CD4-positive, alpha-beta memory T cell (primary cell): ENCODE data around the gene SLC25A25. TPM values are rescaled to one million over a fixed set of nuclear protein-coding genes. Genes with fewer than 3 reads are reported as not detected.
"Not testable (repeated sequence)": the region's sequence is repeated elsewhere in the genome, so short reads cannot be mapped to it uniquely, and the experiment has no call there.

Experiments
- CTCF ChIA-PET: fragments of 350-600 bp; sonication (Branson Sonifier 250); formaldehyde crosslinking; loops from one replicate; lab custom pipeline; 2021; ENCODE audit warnings: inconsistent platforms; ENCODE audit not compliant: partially characterized antibody; lab: Charles Lee
- POLR2A ChIA-PET: fragments of 350-600 bp; sonication (Branson Sonifier 250); formaldehyde crosslinking; loops from one replicate; lab custom pipeline; 2021; ENCODE audit not compliant: partially characterized antibody; lab: Charles Lee
- DNase-seq, 5 donors: peaks; one replicate each; pipeline versions ENCODE4 v3.0.0 to v3.0.0-alpha.2; 2020 to 2022; ENCODE audit warnings: mixed read lengths in 1 of 5
- H3K27ac ChIP-seq: one replicate; pipeline ENCODE4 v1.7.0; 2013; ENCODE audit warnings: low read depth, low read length
- H3K27me3 ChIP-seq: 2 replicates; pipeline ENCODE4 v1.7.0; 2013; ENCODE audit warnings: mild to moderate bottlenecking, low read length, moderate library complexity; ENCODE audit not compliant: insufficient read depth
- H3K36me3 ChIP-seq: 2 replicates; pipeline ENCODE4 v1.7.0; 2013; ENCODE audit warnings: mild to moderate bottlenecking, low read length, moderate library complexity; ENCODE audit not compliant: insufficient read depth
- H3K4me1 ChIP-seq: 2 replicates; pipeline ENCODE4 v1.7.0; 2013; ENCODE audit warnings: mild to moderate bottlenecking, low read length, moderate library complexity; ENCODE audit not compliant: insufficient read depth
- H3K4me3 ChIP-seq, 2 donors: one replicate each; pipeline ENCODE4 v1.7.0; 2013; ENCODE audit warnings: low read length in 2 of 2, mild to moderate bottlenecking in 1 of 2
- H3K9me3 ChIP-seq, 2 donors: one replicate each; pipeline ENCODE4 v1.7.0; 2013; ENCODE audit warnings: low read length in 2 of 2, control low read depth in 1 of 2; ENCODE audit not compliant: control insufficient read depth in 1 of 2
- H3K27ac Mint-ChIP-seq, 7 donors: one replicate each; pipeline ENCODE4 v1.8.0; 2020 to 2021; ENCODE audit warnings: mixed read lengths in 7 of 7, mild to moderate bottlenecking in 6 of 7, inconsistent platforms in 3 of 7, moderate library complexity in 3 of 7
- H3K27me3 Mint-ChIP-seq, 2 donors: one replicate each; pipeline ENCODE4 v1.8.0; 2020 to 2021; ENCODE audit warnings: mixed read lengths in 2 of 2
- H3K36me3 Mint-ChIP-seq, 2 donors: one replicate each; pipeline ENCODE4 v1.8.0; 2020 to 2021; ENCODE audit warnings: mixed read lengths in 2 of 2, inconsistent platforms in 1 of 2, mild to moderate bottlenecking in 1 of 2
- H3K4me1 Mint-ChIP-seq, 4 donors: one replicate each; pipeline ENCODE4 v1.8.0; 2020 to 2021; ENCODE audit warnings: mixed read lengths in 4 of 4, mild to moderate bottlenecking in 1 of 4
- H3K4me3 Mint-ChIP-seq, 8 donors: one replicate each; pipeline ENCODE4 v1.8.0; 2020 to 2021; ENCODE audit warnings: mixed read lengths in 8 of 8, mild to moderate bottlenecking in 7 of 8, moderate library complexity in 6 of 8, inconsistent platforms in 3 of 8
- H3K9me3 Mint-ChIP-seq, 8 donors: one replicate each; pipeline ENCODE4 v1.8.0; 2020 to 2021; ENCODE audit warnings: mixed read lengths in 8 of 8, mild to moderate bottlenecking in 5 of 8, inconsistent platforms in 3 of 8, moderate library complexity in 1 of 8
- intact Hi-C: fragments of 100-400 bp; cut with micrococcal nuclease; formaldehyde crosslinking; loops from one replicate; pipeline ENCODE4 v1.15.1; 2023
- polyA plus RNA-seq, 2 donors: library from polyadenylated mRNA; unstranded; fragments of 300-500 nt; fragmentation: Illumina TruSeq; gene quantifications; one replicate each; pipeline ENCODE4 v1.2.3, GENCODE V29; 2021
- total RNA-seq, 2 experiments: library from RNA; stranded (reverse); gene quantifications; one replicate each; pipeline ENCODE4 v1.2.3, GENCODE V29; 2021

Gene SLC25A25
- total and polyA plus RNA-seq, 4 experiments from 2014 or later = 13.4 to 26.9 (median 19.8) TPM

- peaks cover 32 to 60% of the 10 kb centered on the region in 2 donors for H3K36me3 Mint-ChIP-seq
Measured at GRCh38 chr9:128106940-128107467, 39.0 kb downstream of the SLC25A25 start.

GRCh38 chr9:128107468-128108268 lies 39.6 kb downstream of the SLC25A25 start:
- no peaks in the 10 kb centered on the region for H3K27me3 ChIP-seq
- H3K36me3 ChIP-seq = peaks cover 47% of the 10 kb centered on the region
- no peaks in the 10 kb centered on the region for H3K27me3 Mint-ChIP-seq
- CTCF ChIA-PET = interaction anchor here (0.8 to 1.4 kb wide), 2 partner anchors 10 kb away, joined by 3 to 4 read pairs; no protein-coding TSS in a partner anchor
- no peak overlapping the region for H3K4me3 ChIP-seq
- H3K36me3 Mint-ChIP-seq = peaks cover 25 to 53% of the 10 kb centered on the region in 2 donors
- no peaks in the 10 kb centered on the region for H3K9me3 ChIP-seq
- peaks cover 9 to 24% (median 11%) of the 10 kb centered on the region in 4 donors for H3K4me1 Mint-ChIP-seq
- peaks cover 14% of the 10 kb centered on the region for H3K4me1 ChIP-seq
- H3K27ac Mint-ChIP-seq = peak overlapping the region in 2 of 7 donors; percentile 12 to 23
- DNase-seq = no peak
- no peaks in the 10 kb centered on the region for H3K9me3 Mint-ChIP-seq
- intact Hi-C loops = no loop called here
- no peak overlapping the region for H3K27ac ChIP-seq
- no peak overlapping the region for H3K4me3 Mint-ChIP-seq
- POLR2A ChIA-PET = no interaction called here

More at GRCh38 chr9:128106940-128107467, 39.0 kb downstream of the SLC25A25 start:
- Mint-ChIP-seq H3K9me3 (peaks cover 0 to 2% (median 0%) of the 10 kb centered on the region in 8 donors), H3K4me1 (peaks cover 10 to 31% (median 16%) of the 10 kb centered on the region in 4 donors), H3K27ac (peak overlapping the region in 2 of 7 donors; percentile 52 to 80), H3K4me3 (no peak overlapping the region), H3K27me3 (no peaks in the 10 kb centered on the region)
- Histone ChIP-seq H3K27me3 (no peaks in the 10 kb centered on the region), H3K27ac (no peak overlapping the region), H3K36me3 (peaks cover 54% of the 10 kb centered on the region), H3K9me3 (no peaks in the 10 kb centered on the region), H3K4me1 (peaks cover 21% of the 10 kb centered on the region), H3K4me3 (no peak overlapping the region)
- no peak for DNase-seq
- intact Hi-C loops = no loop called here
- ChIA-PET CTCF (interaction anchor here (0.8 to 1.1 kb wide), 3 partner anchors 9 to 14 kb away, joined by 3 to 6 read pairs (median 4); no protein-coding TSS in a partner anchor), POLR2A (no interaction called here)

DNA sequence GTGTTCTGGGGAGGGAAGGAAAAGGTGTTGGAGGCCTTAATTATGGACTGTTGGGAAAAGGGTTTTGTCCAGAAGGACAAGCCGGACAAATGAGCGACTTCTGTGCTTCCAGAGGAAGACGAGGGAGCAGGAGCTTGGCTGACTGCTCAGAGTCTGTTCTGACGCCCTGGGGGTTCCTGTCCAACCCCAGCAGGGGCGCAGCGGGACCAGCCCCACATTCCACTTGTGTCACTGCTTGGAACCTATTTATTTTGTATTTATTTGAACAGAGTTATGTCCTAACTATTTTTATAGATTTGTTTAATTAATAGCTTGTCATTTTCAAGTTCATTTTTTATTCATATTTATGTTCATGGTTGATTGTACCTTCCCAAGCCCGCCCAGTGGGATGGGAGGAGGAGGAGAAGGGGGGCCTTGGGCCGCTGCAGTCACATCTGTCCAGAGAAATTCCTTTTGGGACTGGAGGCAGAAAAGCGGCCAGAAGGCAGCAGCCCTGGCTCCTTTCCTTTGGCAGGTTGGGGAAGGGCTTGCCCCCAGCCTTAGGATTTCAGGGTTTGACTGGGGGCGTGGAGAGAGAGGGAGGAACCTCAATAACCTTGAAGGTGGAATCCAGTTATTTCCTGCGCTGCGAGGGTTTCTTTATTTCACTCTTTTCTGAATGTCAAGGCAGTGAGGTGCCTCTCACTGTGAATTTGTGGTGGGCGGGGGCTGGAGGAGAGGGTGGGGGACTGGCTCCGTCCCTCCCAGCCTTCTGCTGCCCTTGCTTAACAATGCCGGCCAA lies 40.4 kb downstream of the SLC25A25 start:
- H3K4me3 Mint-ChIP-seq = no peak overlapping the region
- no peaks in the 10 kb centered on the region for H3K9me3 Mint-ChIP-seq
- CTCF ChIA-PET = interaction anchor here (1.4 kb wide), 1 partner anchor 9 kb away, joined by 4 read pairs; no protein-coding TSS in a partner anchor
- H3K9me3 ChIP-seq = no peaks in the 10 kb centered on the region
- no peak overlapping the region for H3K27ac ChIP-seq
- peak overlapping the region in 1 of 7 donors; percentile 47 for H3K27ac Mint-ChIP-seq
- peaks cover 40% of the 10 kb centered on the region for H3K36me3 ChIP-seq
- intact Hi-C loops = no loop called here
- POLR2A ChIA-PET = no interaction called here
- H3K27me3 ChIP-seq = no peaks in the 10 kb centered on the region
- no peaks in the 10 kb centered on the region for H3K27me3 Mint-ChIP-seq
- peaks cover 25 to 48% of the 10 kb centered on the region in 2 donors for H3K36me3 Mint-ChIP-seq
- no peak overlapping the region for H3K4me3 ChIP-seq
- peaks cover 4 to 16% (median 6%) of the 10 kb centered on the region in 4 donors for H3K4me1 Mint-ChIP-seq
- peaks cover 6% of the 10 kb centered on the region for H3K4me1 ChIP-seq
- no peak for DNase-seq

GRCh38 chr9:128109050-128109709 lies 41.1 kb downstream of the SLC25A25 start:
- Mint-ChIP-seq H3K9me3 (no peaks in the 10 kb centered on the region), H3K27me3 (no peaks in the 10 kb centered on the region), H3K4me1 (peaks cover 0 to 13% (median 5%) of the 10 kb centered on the region in 4 donors), H3K27ac (peak overlapping the region in 2 of 7 donors; percentile 13 to 65), H3K36me3 (peaks cover 28 to 43% of the 10 kb centered on the region in 2 donors), H3K4me3 (no peak overlapping the region)
- Histone ChIP-seq H3K27ac (no peak overlapping the region), H3K4me1 (no peaks in the 10 kb centered on the region), H3K9me3 (no peaks in the 10 kb centered on the region), H3K27me3 (no peaks in the 10 kb centered on the region), H3K36me3 (peaks cover 34% of the 10 kb centered on the region), H3K4me3 (no peak overlapping the region)
- POLR2A ChIA-PET = interaction anchor here (1.2 kb wide), 1 partner anchor 16 kb away, joined by 3 read pairs; no protein-coding TSS in a partner anchor
- CTCF ChIA-PET = interaction anchor here (1.4 kb wide), 1 partner anchor 8 kb away, joined by 4 read pairs; no protein-coding TSS in a partner anchor
- intact Hi-C loops = no loop called here
- DNase-seq = no peak

DNA sequence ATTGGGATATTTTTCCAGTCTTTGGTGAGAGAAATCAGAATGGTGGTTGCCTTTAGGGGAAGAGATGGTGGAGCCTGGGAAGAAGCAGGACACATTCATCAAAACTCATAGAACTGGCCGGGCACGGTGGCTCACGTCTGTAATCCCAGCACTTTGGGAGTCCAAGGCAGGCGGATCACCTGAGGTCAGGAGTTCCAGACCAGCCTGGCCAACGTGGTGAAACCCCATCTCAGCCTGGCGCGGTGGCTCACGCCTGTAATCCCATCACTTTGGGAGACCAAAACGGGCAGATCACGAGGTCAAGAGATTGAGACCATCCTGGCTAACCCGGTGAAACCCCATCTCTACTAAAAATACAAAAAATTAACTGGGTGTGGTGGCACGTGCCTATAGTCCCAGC lies 43.7 kb downstream of the SLC25A25 start:
- H3K27me3 ChIP-seq, H3K27me3 Mint-ChIP-seq, H3K4me3 Mint-ChIP-seq, DNase-seq, H3K4me1 ChIP-seq, H3K4me3 ChIP-seq, H3K27ac ChIP-seq, H3K9me3 Mint-ChIP-seq, CTCF ChIA-PET, H3K4me1 Mint-ChIP-seq, H3K9me3 ChIP-seq, intact Hi-C loops, POLR2A ChIA-PET: not testable (repeated sequence)
- Mint-ChIP-seq H3K36me3 (peaks cover 21 to 35% of the 10 kb centered on the region in 2 donors), H3K27ac (peak overlapping the region in 2 of 7 donors; percentile 4 to 60)
- peaks cover 15% of the 10 kb centered on the region for H3K36me3 ChIP-seq

DNA sequence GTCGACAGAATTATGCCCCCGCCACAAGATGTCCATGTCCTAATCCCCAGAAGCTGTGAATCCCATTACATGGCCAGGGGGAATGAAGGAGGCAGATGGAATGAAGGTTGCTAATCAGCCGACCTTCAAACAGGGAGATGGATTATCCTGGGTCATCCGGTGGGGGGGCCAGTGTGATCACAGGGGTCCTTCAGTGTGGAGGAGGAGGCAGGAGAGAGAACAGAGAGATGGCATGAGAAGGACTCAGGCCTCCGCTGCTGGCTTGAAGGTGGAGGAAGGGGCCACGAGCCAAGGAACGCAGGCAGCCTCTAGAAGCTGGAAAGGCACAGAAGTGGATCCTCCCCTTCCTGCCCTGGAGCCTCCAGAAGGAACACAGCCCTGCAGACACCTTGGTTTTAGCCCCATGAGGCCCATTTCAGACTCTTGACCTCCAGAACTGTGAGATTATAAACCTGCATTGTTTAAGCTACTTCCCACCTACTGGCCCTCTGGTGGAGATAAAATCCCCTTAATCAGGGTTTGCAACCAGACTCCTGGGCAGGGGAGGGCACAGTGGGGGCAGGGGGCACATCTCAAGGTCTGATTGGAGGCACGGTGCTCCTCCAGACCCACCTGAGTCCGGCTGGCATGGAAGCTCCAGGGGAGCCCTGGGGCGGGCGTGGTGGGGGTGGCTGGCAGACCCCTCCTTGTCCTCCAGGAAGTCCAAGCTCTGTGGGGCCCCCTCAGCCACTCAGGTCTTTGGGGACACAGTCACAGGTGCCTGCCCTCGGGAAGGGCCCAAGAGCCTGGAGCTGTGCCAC lies 45.7 kb downstream of the SLC25A25 start:
- H3K4me1 ChIP-seq = peaks cover 6% of the 10 kb centered on the region
- Mint-ChIP-seq H3K27me3 (no peaks in the 10 kb centered on the region), H3K4me3 (no peak overlapping the region), H3K27ac (peak overlapping the region in 1 of 7 donors; percentile 29), H3K9me3 (no peaks in the 10 kb centered on the region), H3K4me1 (peaks cover 6 to 12% (median 6%) of the 10 kb centered on the region in 4 donors), H3K36me3 (peaks cover 14 to 23% of the 10 kb centered on the region in 2 donors)
- H3K4me3 ChIP-seq = no peak overlapping the region
- no peak for DNase-seq
- intact Hi-C loops = no loop called here
- no peaks in the 10 kb centered on the region for H3K27me3 ChIP-seq
- ChIA-PET CTCF (interaction anchor here (1.2 to 3.1 kb wide), 6 partner anchors 10 to 190 kb away, joined by 3 to 13 read pairs (median 4); no protein-coding TSS in a partner anchor), POLR2A (interaction anchor here (0.8 to 1.0 kb wide), 3 partner anchors 9 to 46 kb away, joined by 3 to 4 read pairs (median 4); partner anchors contain the start of gene NAIF1)
- no peaks in the 10 kb centered on the region for H3K9me3 ChIP-seq
- H3K27ac ChIP-seq = no peak overlapping the region
- no peaks in the 10 kb centered on the region for H3K36me3 ChIP-seq
